OCI-LY1 (cell line): ENCODE measurements around the gene OXCT2.

Experiments
- CTCF ChIP-seq: fragments of 200-600 bp; sonication (generic), shearing (Covaris generic); IDR thresholded peaks from 2 replicates; pipeline ENCODE4 v1.5.1; 2017; ENCODE audit warnings: mild to moderate bottlenecking, antibody characterized with exemption, low read length, moderate library complexity, mixed read lengths
- EZH2 ChIP-seq: fragments of 200-600 bp; sonication (generic), shearing (Covaris generic); IDR thresholded peaks from 2 replicates; pipeline ENCODE4 v1.8.0; 2017; ENCODE audit warnings: borderline replicate concordance, mixed run types, mild to moderate bottlenecking, antibody characterized with exemption, low read length, moderate library complexity, mixed read lengths

- no peak for TF ChIP-seq CTCF
- TF ChIP-seq EZH2, result no peak
Observed at GRCh38 chr1:39805385-39805784, 34.2 kb upstream of the OXCT2 start.
